B cell (primary cell): ENCODE measurements around the gene TMEM182. TPM values are rescaled to one million over a fixed set of nuclear protein-coding genes. Genes with fewer than 3 reads are reported as not detected.

Experiments
- ATAC-seq: fragments of 200-7000 bp; cut with Tn5 transposase; one replicate; pipeline ENCODE4 v1.10.0; 2021; ENCODE audit warnings: low read depth, mild to moderate bottlenecking, moderate number of reproducible peaks, moderate library complexity
- CTCF ChIA-PET: fragments of 350-600 bp; sonication (Branson Sonifier 250); formaldehyde crosslinking; loops from one replicate; lab custom pipeline; 2021; ENCODE audit warnings: antibody characterized with exemption, inconsistent platforms; lab: Charles Lee
- POLR2A ChIA-PET: fragments of 350-600 bp; sonication (Branson Sonifier 250); formaldehyde crosslinking; loops from one replicate; lab custom pipeline; 2021; ENCODE audit warnings: antibody characterized with exemption; lab: Charles Lee
- DNase-seq: peaks from one replicate; pipeline ENCODE4 v3.0.0; 2013
- H2AFZ ChIP-seq: 2 replicates; pipeline ENCODE4 v1.6.1; 2012; ENCODE audit warnings: mild to moderate bottlenecking, low read depth, low read length; ENCODE audit not compliant: insufficient read depth, poor library complexity, severe bottlenecking
- H3K27ac ChIP-seq, 2 donors: 1 replicate in 1 of 2; 2 replicates in 1 of 2; pipeline ENCODE4 v1.5.1; 2012 to 2013; ENCODE audit warnings: low read length in 2 of 2, mild to moderate bottlenecking in 2 of 2, moderate library complexity in 1 of 2
- H3K27me3 ChIP-seq, 4 experiments: fragments of 200-600 bp in 1 of 4; sonication (generic) in 1 of 4; replicated peaks in 1 of 4; 1 replicate in 2 of 4; 2 replicates in 2 of 4; pipeline versions ENCODE4 v1.6.1 to v1.7.0; 2013 to 2016; ENCODE audit warnings: low read length in 3 of 4, mild to moderate bottlenecking in 2 of 4, mixed read lengths in 1 of 4, moderate library complexity in 1 of 4; ENCODE audit not compliant: insufficient read depth in 4 of 4, control insufficient read depth in 3 of 4; ENCODE audit errors: control extremely low read depth in 1 of 4
- H3K36me3 ChIP-seq, 2 experiments: replicated peaks in 1 of 2; 1 replicate in 1 of 2; 2 replicates in 1 of 2; pipeline versions ENCODE4 v1.6.1 to v1.7.1; 2013; ENCODE audit warnings: low read length in 1 of 2; ENCODE audit not compliant: insufficient read depth in 2 of 2, control insufficient read depth in 1 of 2; ENCODE audit errors: control extremely low read depth in 1 of 2, extremely low read depth in 1 of 2
- H3K4me1 ChIP-seq, 2 donors: fragments of 200-600 bp in 1 of 2; sonication (generic) in 1 of 2; 1 replicate in 1 of 2; 2 replicates in 1 of 2; pipeline versions ENCODE4 v1.5.1 to v1.6.1; 2013 to 2017; ENCODE audit warnings: low read length in 2 of 2; ENCODE audit not compliant: control insufficient read depth in 2 of 2, insufficient read depth in 2 of 2
- H3K4me2 ChIP-seq: replicated peaks from 2 replicates; pipeline ENCODE3; 2012; ENCODE audit warnings: mild to moderate bottlenecking, low read depth, low read length; ENCODE audit not compliant: poor library complexity, severe bottlenecking
- H3K4me3 ChIP-seq, 5 experiments: fragments of 200-600 bp in 1 of 5; sonication (generic) in 1 of 5; 1 replicate in 3 of 5; 2 replicates in 2 of 5; pipeline versions ENCODE4 v1.5.1 to v1.7.0; 2011 to 2016; ENCODE audit warnings: low read length in 4 of 5, mild to moderate bottlenecking in 4 of 5, low read depth in 2 of 5, control low read depth in 1 of 5, moderate library complexity in 1 of 5; ENCODE audit not compliant: insufficient read depth in 1 of 5; ENCODE audit errors: control extremely low read depth in 1 of 5, extremely low read depth in 1 of 5
- H3K79me2 ChIP-seq: fragments of 200-600 bp; sonication (generic); one replicate; pipeline ENCODE4 v1.6.0; 2016; ENCODE audit warnings: low read length; ENCODE audit not compliant: control insufficient read depth, insufficient read depth
- H3K9ac ChIP-seq: fragments of 200-600 bp; sonication (generic); 2 replicates; pipeline ENCODE4 v1.6.1; 2017; ENCODE audit warnings: mild to moderate bottlenecking, low read length, moderate library complexity
- H3K9me3 ChIP-seq, 3 donors: one replicate each; pipeline versions ENCODE4 v1.6.1 to v1.7.1; 2013; ENCODE audit warnings: low read length in 2 of 3; ENCODE audit not compliant: control insufficient read depth in 2 of 3, insufficient read depth in 1 of 3; ENCODE audit errors: control extremely low read depth in 1 of 3
- H4K20me1 ChIP-seq: 2 replicates; pipeline ENCODE4 v1.6.0; 2012; ENCODE audit warnings: mild to moderate bottlenecking, low read length; ENCODE audit not compliant: insufficient read depth, control insufficient read depth, poor library complexity, severe bottlenecking
- H3K27ac Mint-ChIP-seq: one replicate; pipeline ENCODE4 v1.8.0; 2021; ENCODE audit warnings: mixed read lengths
- H3K27me3 Mint-ChIP-seq: one replicate; pipeline ENCODE4 v1.8.0; 2021; ENCODE audit warnings: mixed read lengths
- H3K4me1 Mint-ChIP-seq: one replicate; pipeline ENCODE4 v1.8.0; 2021; ENCODE audit warnings: mixed read lengths
- H3K4me3 Mint-ChIP-seq: one replicate; pipeline ENCODE4 v1.8.0; 2021; ENCODE audit warnings: mixed read lengths
- H3K9me3 Mint-ChIP-seq: one replicate; pipeline ENCODE4 v1.8.0; 2022; ENCODE audit warnings: mixed read lengths; ENCODE audit not compliant: insufficient read depth
- CTCF ChIP-seq: fragments of 200-600 bp; IDR thresholded peaks from one replicate; pipeline ENCODE4 v1.8.0; 2022; ENCODE audit warnings: antibody characterized with exemption, mild to moderate bottlenecking
- EZH2 ChIP-seq: IDR thresholded peaks from 2 replicates; pipeline ENCODE4 v1.6.1; 2012; ENCODE audit warnings: borderline replicate concordance, low read depth, mild to moderate bottlenecking, moderate library complexity, low read length; ENCODE audit not compliant: insufficient read depth, poor library complexity, severe bottlenecking
- WGBS: methylation state at CpG from one replicate; pipeline ENCODE4 v1.1.5; 2013; ENCODE audit warnings: missing lambda C conversion rate; ENCODE audit not compliant: insufficient coverage; 5-methylcytosine and 5-hydroxymethylcytosine counted together
- intact Hi-C: fragments of 100-400 bp; cut with micrococcal nuclease; formaldehyde crosslinking; loops from one replicate; pipeline ENCODE4 v1.10.0; 2022
- polyA plus RNA-seq: library from polyadenylated mRNA; depleted of rRNA; stranded (reverse); fragments of >200 nt; gene quantifications from 2 replicates; pipeline ENCODE4 v1.2.3, GENCODE V29; 2012
- total RNA-seq, 2 donors: library from RNA; stranded (reverse); fragments of 120-200 nt in 1 of 2; gene quantifications; 1 replicate in 1 of 2; 2 replicates in 1 of 2; pipeline versions ENCODE4 v1.2.3 to v1.2.4, GENCODE V29; 2013 to 2022

TMEM182 gene
- total and polyA plus RNA-seq, 2 donors (not counting 1 experiment from before 2014, with no cell fraction given) = 3.8 to 6.5 TPM

GRCh38 chr2:102743259-102743658 lies 18.6 kb upstream of the TMEM182 start:
- H3K36me3 ChIP-seq = no peaks in the 10 kb centered on the region
- Mint-ChIP-seq H3K27me3 (no peaks in the 10 kb centered on the region), H3K4me3 (no peak overlapping the region), H3K4me1 (no peaks in the 10 kb centered on the region), H3K9me3 (no peaks in the 10 kb centered on the region), H3K27ac (no peak overlapping the region)
- DNase-seq = no peak
- H3K4me3 ChIP-seq = no peak overlapping the region
- 100% methylated on average over 2 of the region's 3 CpGs for WGBS
- H4K20me1 ChIP-seq = no peaks in the 10 kb centered on the region
- H3K4me2 ChIP-seq = no peak overlapping the region
- no peak overlapping the region for H2AFZ ChIP-seq
- TF ChIP-seq EZH2 (no peak), CTCF (no peak)
- ChIA-PET POLR2A (no interaction called here), CTCF (interaction anchor here (1.5 kb wide), 1 partner anchor 10 kb away, joined by 4 read pairs; no protein-coding TSS in a partner anchor)
- H3K9ac ChIP-seq = no peak overlapping the region
- H3K27me3 ChIP-seq = no peaks in the 10 kb centered on the region
- H3K79me2 ChIP-seq = peaks cover 10% of the 10 kb centered on the region
- H3K4me1 ChIP-seq = no peaks in the 10 kb centered on the region
- peaks cover 0 to 1% (median 0%) of the 10 kb centered on the region in 3 donors for H3K9me3 ChIP-seq
- no peak for ATAC-seq
- H3K27ac ChIP-seq = no peak overlapping the region
- intact Hi-C loops = no loop called here

GRCh38 chr2:102748107-102748506 lies 13.7 kb upstream of the TMEM182 start:
- no peak overlapping the region for H3K27ac ChIP-seq
- H3K27me3 ChIP-seq = no peaks in the 10 kb centered on the region
- intact Hi-C loops = no loop called here
- no peak overlapping the region for H2AFZ ChIP-seq
- no peak overlapping the region for H3K4me3 ChIP-seq
- Mint-ChIP-seq H3K4me3 (no peak overlapping the region), H3K4me1 (peaks cover 10% of the 10 kb centered on the region), H3K27me3 (no peaks in the 10 kb centered on the region), H3K27ac (no peak overlapping the region), H3K9me3 (no peaks in the 10 kb centered on the region)
- ChIA-PET POLR2A (no interaction called here), CTCF (interaction anchor here (1.2 to 1.3 kb wide), 2 partner anchors 9 to 11 kb away, joined by 4 to 7 read pairs; a partner anchor contains a TSS)
- ATAC-seq (no peak), DNase-seq (no peak)
- 100% methylated on average over 2 of the region's 4 CpGs for WGBS
- peaks cover 0 to 10% of the 10 kb centered on the region in 2 donors for H3K4me1 ChIP-seq
- H3K36me3 ChIP-seq = peaks cover 0 to 1% of the 10 kb centered on the region in 2 experiments
- H4K20me1 ChIP-seq = no peaks in the 10 kb centered on the region
- TF ChIP-seq CTCF (no peak), EZH2 (no peak)
- peaks cover 0 to 1% (median 0%) of the 10 kb centered on the region in 3 donors for H3K9me3 ChIP-seq
- H3K9ac ChIP-seq = no peak overlapping the region
- H3K79me2 ChIP-seq = no peaks in the 10 kb centered on the region
- H3K4me2 ChIP-seq = no peak overlapping the region
